A549 (cell line): ENCODE measurements around the gene MGAT2.
"Not testable (repeated sequence)": the region's sequence is repeated elsewhere in the genome, so short reads cannot be mapped to it uniquely, and the experiment has no call there.

Experiments used
- CEBPB ChIP-seq, 2 experiments: fragments of >200 bp in 1 of 2; sonication (Bioruptor Twin) in 1 of 2; formaldehyde crosslinking in 1 of 2; IDR thresholded peaks; 2 replicates each; pipeline ENCODE4 v1.6.1; 2012 to 2016
- CTCF ChIP-seq: fragments of >200 bp; sonication (Bioruptor Twin); formaldehyde crosslinking; IDR thresholded peaks from 3 replicates; pipeline ENCODE4 v1.5.1; 2016
- MAX ChIP-seq: IDR thresholded peaks from 2 replicates; pipeline ENCODE4 v1.6.1; 2012
- POLR2A ChIP-seq: IDR thresholded peaks from 2 replicates; pipeline ENCODE4 v1.6.1; 2012; ENCODE audit warnings: mild to moderate bottlenecking, low read length
- SMC3 ChIP-seq: fragments of >200 bp; sonication (Bioruptor Twin); formaldehyde crosslinking; IDR thresholded peaks from 3 replicates; pipeline ENCODE4 v1.6.1; 2018; ENCODE audit warnings: inconsistent platforms

DNA sequence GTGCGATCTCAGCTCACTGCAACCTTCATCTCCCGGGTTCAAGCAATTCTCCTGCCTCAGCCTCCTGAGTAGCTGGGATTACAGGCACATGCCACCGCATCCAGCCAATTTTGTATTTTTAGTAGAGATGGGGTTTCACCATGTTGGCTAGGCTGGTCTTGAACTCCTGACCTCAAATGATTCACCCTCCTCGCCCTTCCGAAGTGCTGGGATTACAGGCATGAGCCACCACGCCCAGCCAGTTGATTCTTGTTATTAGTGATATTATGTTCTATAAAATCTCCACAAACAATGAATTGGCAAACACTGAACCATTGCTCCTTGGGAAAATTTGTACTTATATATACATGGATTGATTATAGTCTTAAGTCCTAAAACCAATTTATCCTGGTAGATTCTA is 36.9 kb downstream of the MGAT2 start:
- not testable (repeated sequence) for TF ChIP-seq CTCF; CEBPB (IDR thresholded peaks at IDR 0.05); SMC3; MAX; POLR2A
